Stimulated activated CD4-positive, alpha-beta T cell treated with anti-CD3 and anti-CD28 coated beads, Interleukin-1b, Interleukin-23, amount 100 ng/mL, for 1 hour (primary cell): ENCODE results near the gene DDX18.
A peak's percentile ranks its signal among the peaks of the same experiment; 100 is the strongest.

ENCODE experiments used
- DNase-seq, 2 donors: peaks; one replicate each; pipeline ENCODE4 v3.0.0-alpha.2; 2020; ENCODE audit warnings: low read depth in 2 of 2

The DDX18 gene

DNA sequence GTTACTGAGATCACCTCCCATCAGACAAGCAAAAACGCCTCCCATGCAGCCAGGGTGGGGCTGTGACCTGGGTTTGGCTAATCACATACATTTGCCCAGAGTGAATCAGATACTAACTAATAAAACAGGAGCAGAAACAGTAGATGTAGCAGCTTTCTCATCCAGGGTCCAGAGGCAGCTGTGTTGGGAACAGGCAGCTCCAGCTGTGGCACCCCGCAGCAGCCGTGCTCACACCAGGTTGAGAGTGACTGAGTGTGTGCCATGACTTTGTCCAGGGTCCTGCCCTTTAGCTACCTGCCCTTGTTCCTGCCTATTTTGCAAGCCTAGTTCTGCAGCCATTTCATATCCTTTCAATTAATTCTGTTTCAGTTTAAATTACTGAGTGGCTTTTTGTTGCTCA is 20.5 kb downstream of the DDX18 start:
- DNase-seq: no peak

DNA sequence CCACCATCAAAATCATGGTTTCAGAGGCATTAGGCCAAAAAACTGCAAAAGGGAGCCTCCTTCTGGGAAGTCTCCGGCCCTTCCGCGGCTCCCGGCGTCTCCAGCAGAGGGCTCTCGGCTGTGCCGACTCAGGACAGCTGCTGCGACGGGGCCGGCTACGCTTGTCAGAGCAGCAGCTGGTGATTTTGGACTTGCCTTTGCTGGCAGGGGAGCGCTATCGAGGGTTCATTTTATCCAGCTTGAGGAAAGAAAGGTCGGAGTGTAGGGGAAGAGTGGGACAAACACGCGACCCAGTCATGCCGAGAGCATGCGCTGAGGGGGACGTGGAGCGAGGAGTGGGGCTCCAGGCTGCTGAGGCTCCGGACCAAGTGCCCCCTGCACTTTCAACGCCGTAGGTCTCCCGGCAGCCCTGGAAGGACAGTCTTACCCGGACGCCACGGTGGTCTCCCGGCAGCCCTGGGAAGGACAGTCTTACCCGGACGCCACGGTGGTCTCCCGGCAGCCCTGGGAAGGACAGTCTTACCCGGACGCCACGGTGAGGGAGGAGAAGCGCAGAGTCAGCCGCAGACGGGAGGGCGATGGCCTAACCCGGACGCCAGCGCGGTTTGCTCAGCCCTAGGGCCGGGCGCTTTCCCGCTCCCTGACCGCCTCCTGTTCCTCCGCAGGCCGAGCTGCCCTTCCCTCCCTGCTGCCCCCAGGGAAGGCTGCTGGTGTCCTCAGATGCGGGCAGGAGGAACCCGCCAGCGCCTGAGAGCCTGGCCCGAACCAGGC is 21.7 kb downstream of the DDX18 start:
- DNase-seq: peak in 1 of 2 donors; percentile 22

DNA sequence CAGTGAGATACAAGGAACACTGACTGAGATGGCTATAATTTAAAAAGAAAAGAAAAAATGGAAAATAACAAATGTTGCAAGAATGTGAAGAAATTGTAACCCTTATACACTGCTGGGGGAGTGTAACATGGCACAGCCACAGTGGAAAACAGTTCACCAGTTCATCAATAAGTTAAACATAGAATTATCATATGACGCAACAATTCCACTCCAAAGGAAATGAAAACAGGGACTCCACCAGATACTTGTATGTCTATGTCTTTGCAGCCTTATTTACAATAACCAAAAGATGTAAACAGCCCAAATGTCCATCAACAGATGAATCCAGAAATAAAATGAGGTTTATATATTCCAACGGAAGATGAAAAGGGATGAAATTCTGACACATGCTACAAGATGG is 30.8 kb downstream of the DDX18 start:
- DNase-seq: no peak

DNA sequence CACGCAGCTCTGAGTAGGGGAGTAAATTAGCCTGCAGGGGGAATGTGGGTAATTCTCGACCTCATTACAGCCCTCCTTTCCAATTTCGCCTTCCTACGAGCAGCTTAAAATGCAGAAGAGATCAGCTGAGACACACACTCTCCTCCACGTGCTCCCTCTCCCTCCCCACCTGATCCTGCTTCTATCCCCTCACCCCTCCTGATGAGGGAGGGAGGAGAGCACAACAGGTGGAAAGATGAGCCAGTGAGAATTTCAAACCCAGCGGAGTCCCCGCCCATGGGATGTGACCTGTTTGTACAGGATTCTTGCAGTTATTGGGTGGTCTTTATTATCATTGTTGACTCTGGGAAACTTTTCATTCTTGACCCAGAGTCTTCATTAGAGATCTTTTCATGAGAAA is 35.5 kb downstream of the DDX18 start:
- DNase-seq: no peak

DNA sequence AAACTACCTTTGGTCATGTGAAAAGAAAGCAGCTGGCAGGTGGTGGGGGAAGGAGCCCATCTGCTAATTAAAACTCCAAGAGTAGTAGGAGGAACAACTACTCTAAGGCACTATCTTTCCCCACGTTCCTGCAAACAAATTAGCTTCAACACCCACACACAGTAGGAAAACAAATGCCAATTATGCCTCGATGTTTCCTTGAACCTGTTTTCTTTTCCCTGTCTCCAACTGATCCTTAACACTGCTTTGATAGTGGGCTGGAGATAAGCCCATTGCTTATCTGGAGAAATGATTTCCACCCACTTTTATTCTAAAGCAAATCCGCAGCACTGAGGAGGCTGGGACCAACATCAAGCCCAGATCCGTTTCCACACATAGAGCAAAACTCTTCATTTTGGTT is 36.0 kb downstream of the DDX18 start:
- DNase-seq: no peak

DNA sequence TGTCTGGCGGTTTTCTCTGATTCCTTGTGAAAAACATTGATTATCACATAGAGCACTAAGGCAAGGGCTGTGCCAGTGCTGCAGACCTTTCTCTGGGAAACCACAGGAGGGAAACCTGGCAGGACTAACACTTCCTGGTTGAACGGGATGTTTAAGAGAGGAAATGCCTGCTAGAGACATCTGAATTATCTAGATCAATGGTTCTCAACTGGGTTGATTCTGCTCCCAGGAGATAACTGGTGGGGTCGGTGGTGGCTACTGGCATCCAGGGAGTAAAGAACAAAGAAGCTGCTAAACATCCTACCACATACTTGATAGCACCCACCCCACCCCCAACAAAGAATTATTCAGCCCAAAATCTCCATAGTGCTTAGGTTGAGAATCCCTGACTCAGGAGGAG is 37.5 kb downstream of the DDX18 start:
- DNase-seq: no peak

DNA sequence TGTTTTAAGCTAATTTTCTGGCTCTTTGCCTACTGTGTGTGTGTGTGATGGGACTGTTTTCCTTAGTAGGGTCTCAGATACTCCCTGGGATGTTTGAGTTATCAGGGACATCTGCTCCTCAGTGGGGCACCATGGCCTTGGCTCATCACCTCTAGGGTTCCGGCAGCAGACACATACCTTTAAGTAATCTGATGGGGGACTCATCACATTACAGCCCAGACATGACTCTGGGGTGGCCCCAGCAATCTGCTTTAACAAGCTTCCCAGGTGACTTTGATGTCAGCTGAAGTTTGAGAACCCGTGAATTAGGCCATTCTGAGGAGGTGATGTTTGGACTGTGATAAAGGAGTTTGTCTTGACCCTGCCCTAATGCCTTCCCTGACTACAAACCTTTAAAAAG is 38.8 kb downstream of the DDX18 start:
- no peak for DNase-seq

- DNase-seq: no peak
Measured at GRCh38 chr2:117853873-117854272, 39.4 kb downstream of the DDX18 start.

DNA sequence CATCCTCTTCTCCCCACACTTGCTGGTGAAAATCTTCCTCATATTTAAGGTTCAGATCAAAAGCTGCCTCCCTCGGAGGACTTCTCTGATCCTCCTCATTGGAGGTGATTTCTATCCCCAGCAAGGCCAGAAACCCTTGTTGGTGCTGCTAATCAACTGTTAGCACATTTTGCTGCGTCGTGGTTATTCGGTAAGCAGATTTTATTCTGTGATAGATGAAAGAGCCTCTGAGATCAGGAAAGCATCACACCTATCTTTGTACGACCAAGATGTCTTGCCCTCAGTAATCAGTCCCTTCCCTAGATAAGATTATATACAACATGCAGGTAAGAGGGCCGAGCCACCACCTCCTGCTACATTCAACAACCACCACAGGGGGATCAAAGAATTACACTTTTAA is 40.1 kb downstream of the DDX18 start:
- no peak for DNase-seq

- no peak for DNase-seq
Measured at GRCh38 chr2:117855886-117856285, 41.4 kb downstream of the DDX18 start.

GRCh38 chr2:117856415-117857210 is 42.1 kb downstream of the DDX18 start:
- no peak for DNase-seq

DNA sequence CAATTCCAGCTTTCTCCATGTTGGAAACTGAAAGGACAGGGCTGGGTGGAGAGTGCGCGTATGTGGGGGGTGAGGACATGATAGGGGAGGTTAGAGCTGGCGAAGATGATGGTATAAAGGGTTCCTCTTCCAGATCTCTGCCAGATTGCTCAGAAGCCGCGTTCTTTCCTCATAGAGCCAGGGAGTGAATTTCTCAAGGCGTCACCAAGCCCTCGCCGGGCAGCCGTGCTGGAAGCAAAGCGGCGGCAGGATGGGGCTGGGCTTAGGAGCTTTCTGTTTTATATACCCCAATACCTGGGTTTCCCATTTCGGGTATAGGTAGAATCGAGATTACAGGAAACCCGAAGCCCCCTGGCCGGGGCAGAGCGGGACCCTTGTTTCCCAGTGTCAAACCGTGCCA is 43.8 kb downstream of the DDX18 start:
- no peak for DNase-seq

DNA sequence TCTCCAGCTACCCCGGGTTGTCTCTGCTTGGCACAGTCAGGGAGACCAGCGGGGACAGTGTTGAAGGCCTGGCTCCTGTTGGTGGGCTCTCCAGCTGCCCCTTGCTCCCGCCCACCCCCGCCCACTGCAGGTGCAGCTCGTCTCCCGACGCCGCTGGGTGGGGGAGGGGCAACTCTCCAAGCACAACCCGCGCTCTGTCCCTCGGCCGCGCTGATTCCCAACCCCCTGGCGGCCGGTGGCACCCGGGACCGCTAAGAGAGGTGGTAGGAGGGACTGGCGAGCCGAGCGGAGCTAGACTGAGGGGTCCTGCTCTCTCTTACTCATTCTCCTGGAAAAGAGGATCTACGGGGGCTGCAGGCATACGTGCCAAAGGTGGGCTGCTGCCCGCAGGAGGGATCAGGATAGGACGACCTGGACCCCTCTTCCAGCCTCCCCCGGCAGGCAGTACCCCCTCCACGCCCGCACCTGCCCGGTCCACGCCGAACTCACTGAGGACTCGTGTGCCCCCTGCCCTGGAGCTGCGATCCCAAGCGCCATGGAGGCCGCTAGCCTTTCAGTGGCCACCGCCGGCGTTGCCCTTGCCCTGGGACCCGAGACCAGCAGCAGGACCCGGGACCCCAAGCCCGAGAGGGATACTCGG is 44.5 kb downstream of the DDX18 start:
- DNase-seq: no peak

GRCh38 chr2:117859532-117859911 is 45.0 kb downstream of the DDX18 start:
- DNase-seq: no peak

GRCh38 chr2:117859924-117860647 is 45.6 kb downstream of the DDX18 start:
- DNase-seq: no peak

GRCh38 chr2:117862459-117862858 is 48.0 kb downstream of the DDX18 start:
- no peak for DNase-seq

DNA sequence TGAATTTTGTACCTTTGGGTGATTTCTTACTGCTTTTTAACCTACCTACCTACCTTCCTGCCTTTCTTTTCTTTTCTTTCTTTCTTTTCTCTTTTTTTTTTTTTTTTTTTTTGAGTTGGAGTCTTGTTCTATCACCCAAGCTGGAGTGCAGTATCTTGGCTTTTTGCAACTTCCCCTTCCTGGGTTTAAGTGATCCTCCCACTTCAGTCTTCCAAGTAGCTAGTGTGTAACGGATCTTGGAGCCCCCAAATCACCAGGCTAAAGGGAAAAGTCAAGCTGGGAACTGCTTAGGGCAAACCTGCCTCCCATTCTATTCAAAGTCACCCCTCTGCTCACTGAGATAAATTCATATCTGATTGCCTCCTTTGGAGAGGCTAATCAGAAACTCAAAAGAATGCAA is 61.3 kb downstream of the DDX18 start:
- no peak for DNase-seq

- no peak for DNase-seq
Measured at GRCh38 chr2:117879003-117879402, 64.5 kb downstream of the DDX18 start.
